NB4 (cell line): ENCODE measurements around the gene ELOVL1.

Source experiments
- CTCF ChIP-seq: IDR thresholded peaks from one replicate; pipeline ENCODE4 v1.5.1; 2012; ENCODE audit warnings: low read depth, low read length
- MYC ChIP-seq: IDR thresholded peaks from 2 replicates; pipeline ENCODE4 v1.6.1; 2011; ENCODE audit warnings: low read depth, low read length
- POLR2A ChIP-seq: IDR thresholded peaks from 2 replicates; pipeline ENCODE4 v1.6.1; 2011; ENCODE audit warnings: mild to moderate bottlenecking; ENCODE audit not compliant: insufficient read length; ENCODE audit errors: extremely low read depth
- TF ChIP-seq, protein P1 (sequence below): IDR thresholded peaks from 2 replicates; pipeline ENCODE4 v1.6.1; 2011; ENCODE audit warnings: low read depth, low read length

- no peak for TF ChIP-seq CTCF
- TF ChIP-seq POLR2A: no peak
- TF ChIP-seq, protein P1, sequence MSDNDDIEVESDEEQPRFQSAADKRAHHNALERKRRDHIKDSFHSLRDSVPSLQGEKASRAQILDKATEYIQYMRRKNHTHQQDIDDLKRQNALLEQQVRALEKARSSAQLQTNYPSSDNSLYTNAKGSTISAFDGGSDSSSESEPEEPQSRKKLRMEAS: no peak
- TF ChIP-seq MYC: no peak
Observed at GRCh38 chr1:43322506-43322905, 45.3 kb downstream of the ELOVL1 start.
